ENCODE results near the gene POMT2. TPM values are rescaled to one million over a fixed set of nuclear protein-coding genes. Genes with fewer than 3 reads are reported as not detected.

Gene POMT2
- polyA plus RNA-seq, 3 donors from 2014 or later, result 0.36 to 3.1 (median 1.0) TPM

DNA sequence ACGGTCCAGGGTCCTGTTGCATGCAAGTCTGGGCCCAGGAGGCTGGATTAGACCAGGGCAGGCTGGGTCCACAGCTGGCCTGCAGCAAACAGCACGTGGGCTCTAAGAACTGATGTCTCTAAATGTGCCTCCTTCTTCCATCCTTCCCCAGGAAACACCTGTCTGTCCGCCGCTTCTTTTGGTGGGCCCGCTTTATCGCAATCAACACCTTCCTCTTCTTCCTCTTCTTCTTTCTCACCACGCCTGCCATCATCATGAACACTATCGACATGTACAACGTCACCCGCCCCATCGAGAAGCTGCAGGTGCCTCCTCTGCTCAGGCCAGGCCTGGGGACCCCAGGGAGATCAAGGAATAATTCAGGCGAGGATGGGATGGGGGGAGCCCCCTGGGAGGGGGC is 77.9 kb downstream of the POMT2 start:
- Mint-ChIP-seq H3K4me1 (no peaks in the 10 kb centered on the region), H3K9me3 (no peaks in the 10 kb centered on the region), H3K27ac (no peak overlapping the region), H3K36me3 (no peaks in the 10 kb centered on the region), H3K4me3 (no peak overlapping the region), H3K27me3 (ENCODE audit: low read depth in 3 of 3) (peaks cover 0 to 1% (median 0%) of the 10 kb centered on the region in 3 donors)
- no peak for DNase-seq

DNA sequence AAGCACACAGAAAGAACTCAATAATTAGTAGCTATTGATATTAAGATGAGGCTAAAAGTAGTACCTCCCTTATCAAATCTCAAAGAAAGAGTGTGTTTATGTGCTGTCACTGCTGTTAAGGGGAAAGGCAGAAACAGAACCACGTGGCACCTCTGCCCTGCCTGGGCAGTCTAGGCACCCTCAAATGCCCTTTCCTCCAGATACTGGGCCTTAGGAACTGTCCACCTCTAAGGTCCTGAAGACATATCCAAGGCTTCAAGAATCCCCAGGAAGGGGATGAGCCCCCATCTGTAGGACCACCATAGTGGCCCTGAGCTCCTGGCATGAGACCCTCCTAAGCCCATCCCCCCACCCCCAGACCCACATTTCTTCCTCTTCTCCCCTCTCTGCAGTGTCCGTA is 78.7 kb downstream of the POMT2 start:
- no peak overlapping the region for H3K4me3 Mint-ChIP-seq
- no peaks in the 10 kb centered on the region for H3K9me3 Mint-ChIP-seq
- no peak overlapping the region for H3K27ac Mint-ChIP-seq

DNA sequence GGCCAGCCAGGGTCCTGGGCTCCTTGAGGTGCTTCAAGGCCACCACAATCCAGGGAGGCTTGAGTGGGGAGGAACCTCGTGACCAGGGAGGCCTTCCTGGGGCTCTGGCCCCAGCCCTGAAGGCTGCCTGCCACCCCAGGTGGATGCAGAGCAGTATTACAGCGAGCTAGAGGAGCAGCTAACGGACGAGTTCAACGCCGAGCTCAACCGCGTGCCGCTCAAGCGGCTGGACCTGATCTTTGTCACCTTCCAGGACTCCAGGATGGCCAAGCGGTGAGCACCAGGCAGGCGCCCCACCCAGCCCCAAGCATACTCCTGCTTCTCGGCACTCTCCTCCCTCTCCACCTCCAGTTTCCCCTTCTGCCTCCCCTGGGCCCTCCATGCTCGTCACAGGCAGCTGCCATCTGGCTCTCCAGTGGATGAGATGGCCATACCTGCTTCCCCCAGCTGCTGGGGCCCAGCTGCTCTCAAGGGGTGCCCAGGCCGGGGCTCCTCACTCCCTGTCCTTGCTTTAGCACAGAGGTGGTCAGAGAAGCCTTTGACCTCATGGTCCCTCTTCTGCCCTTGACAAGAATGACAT is 80.3 kb downstream of the POMT2 start:
- peaks cover 0 to 2% (median 1%) of the 10 kb centered on the region in 3 donors for H3K27me3 Mint-ChIP-seq (ENCODE audit: low read depth in 3 of 3)
- H3K9me3 Mint-ChIP-seq, result no peaks in the 10 kb centered on the region
- DNase-seq, result no peak
- H3K36me3 Mint-ChIP-seq, result no peaks in the 10 kb centered on the region
- no peak overlapping the region for H3K27ac Mint-ChIP-seq
- no peak overlapping the region for H3K4me3 Mint-ChIP-seq
- H3K4me1 Mint-ChIP-seq, result no peaks in the 10 kb centered on the region

More for the DNA sequence above, 78.7 kb downstream of the POMT2 start:
- H3K36me3 Mint-ChIP-seq, result no peaks in the 10 kb centered on the region
- H3K4me1 Mint-ChIP-seq, result no peaks in the 10 kb centered on the region
- no peak for DNase-seq
- H3K27me3 Mint-ChIP-seq (ENCODE audit: low read depth in 3 of 3), result peaks cover 0 to 2% (median 1%) of the 10 kb centered on the region in 3 donors

DNA sequence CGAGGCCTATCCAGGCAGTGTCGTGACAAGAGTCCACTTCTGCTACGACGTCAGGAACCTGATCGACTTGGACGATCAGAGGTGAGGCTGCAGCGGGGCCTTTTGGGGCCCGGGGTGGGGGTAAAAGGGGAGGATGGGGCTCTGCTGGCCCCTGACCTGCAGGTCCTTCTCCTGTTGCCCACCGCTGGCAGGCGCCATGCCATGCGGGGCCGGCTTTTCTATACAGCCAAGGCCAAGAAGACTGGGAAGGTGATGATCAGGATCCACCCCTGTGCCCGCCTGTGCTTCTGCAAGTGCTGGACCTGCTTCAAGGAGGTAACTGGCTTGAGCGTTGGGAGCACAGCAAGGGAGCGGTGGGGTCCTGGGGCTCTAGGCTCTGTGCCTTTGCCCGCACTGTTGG is 81.3 kb downstream of the POMT2 start:
- H3K9me3 Mint-ChIP-seq, result no peaks in the 10 kb centered on the region
- no peaks in the 10 kb centered on the region for H3K4me1 Mint-ChIP-seq
- H3K36me3 Mint-ChIP-seq, result no peaks in the 10 kb centered on the region
- no peak overlapping the region for H3K4me3 Mint-ChIP-seq
- H3K27ac Mint-ChIP-seq, result no peak overlapping the region
- no peak for DNase-seq
- peaks cover 0 to 2% (median 1%) of the 10 kb centered on the region in 3 donors for H3K27me3 Mint-ChIP-seq (ENCODE audit: low read depth in 3 of 3)

DNA sequence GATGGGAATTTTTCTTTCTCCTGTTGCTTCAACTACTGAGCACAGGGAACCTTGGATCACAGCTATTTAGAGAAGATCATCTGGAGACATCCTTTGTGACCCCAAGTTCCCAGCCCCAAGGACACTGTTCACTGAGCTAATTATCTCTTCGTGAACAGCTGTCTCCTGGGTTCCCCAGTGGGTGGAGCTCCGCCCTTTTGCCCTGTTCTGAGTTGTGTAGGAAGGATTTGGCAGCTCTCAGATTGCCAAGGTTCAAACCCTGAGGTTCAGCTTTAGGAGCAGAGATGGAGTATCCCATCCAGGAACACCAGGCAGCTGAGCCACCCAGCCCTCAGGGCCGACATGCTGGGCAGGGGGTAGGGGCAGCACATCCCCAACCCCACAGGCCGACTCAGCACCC is 81.7 kb downstream of the POMT2 start:
- Mint-ChIP-seq H3K36me3 (no peaks in the 10 kb centered on the region), H3K4me1 (no peaks in the 10 kb centered on the region), H3K27ac (no peak overlapping the region), H3K9me3 (no peaks in the 10 kb centered on the region), H3K4me3 (no peak overlapping the region), H3K27me3 (ENCODE audit: low read depth in 3 of 3) (peaks cover 0 to 2% (median 1%) of the 10 kb centered on the region in 3 donors)
- no peak for DNase-seq

DNA sequence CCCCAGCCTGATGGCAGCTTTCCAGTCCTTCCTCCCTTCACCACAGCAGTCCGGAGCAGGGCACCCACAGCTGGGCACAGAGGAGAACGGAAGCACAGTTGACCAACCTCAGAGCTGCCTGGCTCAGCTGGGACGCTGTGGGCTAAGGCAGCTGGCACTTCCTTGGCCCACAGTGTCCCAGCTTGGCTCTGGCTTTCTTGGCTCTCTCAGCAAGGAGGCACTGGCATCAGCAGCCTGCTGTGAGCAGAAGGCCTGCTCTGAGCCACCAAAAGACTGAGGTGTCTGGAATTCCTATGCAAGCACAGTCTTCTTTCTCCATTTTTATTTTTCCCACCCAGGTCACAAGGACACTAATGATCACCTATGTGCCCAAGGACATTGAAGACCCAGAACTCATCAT is 82.3 kb downstream of the POMT2 start:
- no peaks in the 10 kb centered on the region for H3K4me1 Mint-ChIP-seq
- no peak overlapping the region for H3K27ac Mint-ChIP-seq
- no peaks in the 10 kb centered on the region for H3K36me3 Mint-ChIP-seq
- no peak for DNase-seq
- peaks cover 0 to 2% (median 1%) of the 10 kb centered on the region in 3 donors for H3K27me3 Mint-ChIP-seq (ENCODE audit: low read depth in 3 of 3)
- no peak overlapping the region for H3K4me3 Mint-ChIP-seq
- no peaks in the 10 kb centered on the region for H3K9me3 Mint-ChIP-seq

DNA sequence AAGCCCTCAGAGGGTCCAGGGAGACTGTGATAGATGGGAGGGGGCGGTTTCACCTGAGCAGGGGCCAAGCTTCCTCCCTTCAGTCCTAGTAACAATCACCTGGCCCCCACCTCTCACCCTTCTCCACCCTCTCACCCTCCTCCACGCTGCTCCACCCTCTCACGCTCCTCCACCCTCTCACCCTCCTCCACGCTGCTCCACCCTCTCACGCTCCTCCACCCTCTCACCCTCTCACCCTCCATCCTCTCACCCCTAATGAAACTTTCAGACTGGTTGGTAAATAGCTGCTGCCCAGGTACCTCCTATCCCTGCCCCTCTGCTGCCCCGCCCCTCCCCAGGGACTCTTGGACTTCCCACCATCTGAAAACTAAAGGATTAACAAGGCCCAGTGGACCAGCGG is 83.9 kb downstream of the POMT2 start:
- no peak overlapping the region for H3K27ac Mint-ChIP-seq
- H3K4me3 Mint-ChIP-seq, result no peak overlapping the region
- no peaks in the 10 kb centered on the region for H3K4me1 Mint-ChIP-seq
- no peak for DNase-seq
- no peaks in the 10 kb centered on the region for H3K9me3 Mint-ChIP-seq
- peaks cover 0 to 3% (median 1%) of the 10 kb centered on the region in 3 donors for H3K27me3 Mint-ChIP-seq (ENCODE audit: low read depth in 3 of 3)
- H3K36me3 Mint-ChIP-seq, result no peaks in the 10 kb centered on the region

DNA sequence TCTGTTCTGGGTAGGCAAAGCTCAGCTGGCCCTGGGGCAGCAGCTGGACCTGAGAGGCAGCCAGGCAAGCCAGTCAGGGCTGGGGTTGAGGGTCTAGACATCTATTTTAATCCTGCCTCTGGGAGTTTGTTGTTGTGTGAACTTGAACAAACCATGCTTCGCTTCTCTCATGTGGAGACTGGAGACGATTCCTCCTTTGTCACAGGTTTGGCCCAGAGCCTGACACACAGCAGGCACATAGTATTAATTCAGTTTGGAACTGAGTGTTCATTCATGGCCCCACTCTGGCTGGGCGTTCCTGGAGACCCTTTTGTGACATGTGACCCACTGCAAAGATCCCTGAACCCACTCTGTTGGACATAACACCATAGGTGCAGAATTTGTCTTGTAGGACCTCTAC is 89.0 kb downstream of the POMT2 start:
- no peaks in the 10 kb centered on the region for H3K36me3 Mint-ChIP-seq
- no peak overlapping the region for H3K4me3 Mint-ChIP-seq
- DNase-seq, result no peak
- peaks cover 3 to 5% (median 3%) of the 10 kb centered on the region in 3 donors for H3K27me3 Mint-ChIP-seq (ENCODE audit: low read depth in 3 of 3)
- no peaks in the 10 kb centered on the region for H3K4me1 Mint-ChIP-seq
- H3K27ac Mint-ChIP-seq, result no peak overlapping the region
- no peaks in the 10 kb centered on the region for H3K9me3 Mint-ChIP-seq

DNA sequence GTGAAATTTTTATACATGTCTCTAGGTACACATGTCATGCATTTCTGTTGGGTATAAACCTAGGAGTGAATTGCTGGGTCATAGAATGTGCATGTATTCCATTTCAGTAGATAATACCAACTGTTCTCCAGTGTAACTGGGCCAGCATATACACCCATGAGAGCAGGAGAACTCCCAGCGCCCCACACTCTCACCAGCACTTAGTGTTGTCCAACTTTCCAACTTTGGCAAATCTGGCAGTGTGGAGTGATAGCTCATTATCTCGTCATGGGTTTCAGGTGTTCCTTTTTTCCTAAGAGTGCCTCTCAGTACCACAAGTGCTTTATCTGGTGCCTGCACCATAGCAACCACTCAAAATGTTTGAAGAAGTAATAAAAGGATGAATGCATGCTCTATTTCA is 89.8 kb downstream of the POMT2 start:
- Mint-ChIP-seq H3K27me3 (ENCODE audit: low read depth in 3 of 3) (peaks cover 3 to 5% (median 3%) of the 10 kb centered on the region in 3 donors), H3K4me3 (no peak overlapping the region), H3K9me3 (no peaks in the 10 kb centered on the region)

DNA sequence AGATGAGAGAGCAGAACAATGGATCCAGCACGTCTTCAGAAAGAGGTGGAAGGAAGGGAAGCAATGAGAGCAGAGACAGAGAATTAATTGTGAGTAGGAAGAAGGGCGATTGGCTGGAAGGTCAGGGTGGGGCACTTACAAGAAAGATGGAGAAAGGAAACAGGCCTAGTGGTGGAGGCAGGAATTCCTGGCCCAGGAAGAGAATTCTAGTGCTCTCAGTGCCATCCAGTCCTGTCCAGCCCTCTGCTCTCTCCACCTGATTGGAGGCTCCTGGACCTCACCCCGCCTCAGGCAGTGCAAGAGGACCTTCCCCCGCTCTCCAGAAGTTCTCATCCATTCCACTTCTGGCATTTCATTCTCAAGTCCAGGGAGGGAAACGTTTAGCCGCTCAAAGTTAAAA is 92.6 kb downstream of the POMT2 start:
- H3K9me3 Mint-ChIP-seq, result no peaks in the 10 kb centered on the region
- peaks cover 3 to 10% (median 3%) of the 10 kb centered on the region in 3 donors for H3K27me3 Mint-ChIP-seq (ENCODE audit: low read depth in 3 of 3)
- no peak overlapping the region for H3K27ac Mint-ChIP-seq
- H3K36me3 Mint-ChIP-seq, result no peaks in the 10 kb centered on the region
- no peak for DNase-seq
- H3K4me3 Mint-ChIP-seq, result no peak overlapping the region
- H3K4me1 Mint-ChIP-seq, result no peaks in the 10 kb centered on the region

More for the DNA sequence above, 89.8 kb downstream of the POMT2 start:
- DNase-seq, result no peak
- Mint-ChIP-seq H3K4me1 (no peaks in the 10 kb centered on the region), H3K36me3 (no peaks in the 10 kb centered on the region), H3K27ac (no peak overlapping the region)

DNA sequence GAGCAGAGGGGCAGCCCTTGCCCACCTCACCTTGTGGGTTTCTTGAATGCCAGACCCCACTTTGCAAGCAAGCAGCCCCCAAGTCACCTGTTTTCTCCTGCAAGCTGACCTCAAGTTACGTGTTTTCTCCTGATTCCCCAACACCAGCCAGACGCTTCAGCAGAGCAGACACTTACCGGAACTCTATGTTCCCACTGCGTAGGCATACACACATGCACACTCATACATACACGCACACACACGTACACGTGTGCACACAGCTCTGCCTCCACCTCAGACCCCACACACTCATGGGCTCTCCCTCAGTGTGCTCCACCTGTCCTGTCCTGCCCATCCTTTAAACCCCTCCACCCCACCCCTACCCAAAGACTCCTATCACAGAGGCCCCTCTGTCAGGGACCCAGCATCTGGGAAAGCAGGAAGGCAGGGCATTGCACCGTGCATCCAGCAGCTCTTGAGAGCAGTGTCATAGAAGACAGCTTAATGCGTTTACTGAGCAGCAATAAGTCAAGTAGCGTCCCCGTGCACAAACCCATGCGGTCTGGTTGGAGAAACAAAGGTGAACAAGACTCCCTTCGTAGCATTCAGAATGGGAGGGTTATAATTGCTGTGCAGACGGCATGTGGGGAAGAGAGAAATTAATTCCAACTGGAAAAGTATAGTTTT is 94.7 kb downstream of the POMT2 start:
- H3K36me3 Mint-ChIP-seq, result no peaks in the 10 kb centered on the region
- no peak overlapping the region for H3K27ac Mint-ChIP-seq
- peaks cover 2 to 8% (median 4%) of the 10 kb centered on the region in 3 donors for H3K27me3 Mint-ChIP-seq (ENCODE audit: low read depth in 3 of 3)
- H3K4me1 Mint-ChIP-seq, result peaks cover 6 to 7% of the 10 kb centered on the region in 2 donors
- no peak for DNase-seq
- H3K4me3 Mint-ChIP-seq, result no peak overlapping the region
- H3K9me3 Mint-ChIP-seq, result no peaks in the 10 kb centered on the region

DNA sequence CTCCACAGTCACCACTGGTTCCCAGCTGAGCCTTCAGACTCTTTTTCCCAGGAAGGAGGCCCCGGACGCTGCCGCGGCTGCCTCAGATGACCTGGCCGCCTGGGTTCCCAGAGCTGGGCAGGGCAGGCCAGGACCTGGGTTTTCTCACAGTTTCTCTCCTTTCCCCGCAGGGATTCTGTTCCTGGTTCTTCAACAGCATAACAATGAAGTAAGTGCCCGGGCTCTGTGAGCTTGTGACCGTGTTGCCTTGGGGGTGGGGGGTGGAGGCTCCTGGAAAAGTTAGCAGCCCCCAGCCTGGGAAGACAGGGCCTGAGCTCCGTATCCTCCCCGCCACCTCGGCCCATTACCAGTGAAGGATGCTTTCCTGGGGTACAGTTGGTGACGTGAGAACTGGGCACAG is 95.4 kb downstream of the POMT2 start:
- Mint-ChIP-seq H3K4me1 (peaks cover 7 to 8% of the 10 kb centered on the region in 2 donors), H3K27me3 (ENCODE audit: low read depth in 3 of 3) (peaks cover 2 to 8% (median 4%) of the 10 kb centered on the region in 3 donors), H3K4me3 (no peak overlapping the region), H3K36me3 (no peaks in the 10 kb centered on the region), H3K9me3 (no peaks in the 10 kb centered on the region), H3K27ac (no peak overlapping the region)
- no peak for DNase-seq

Measured in immature natural killer cell (primary cell).